ENCODE results near the gene RNF26. TPM values are rescaled to one million over a fixed set of nuclear protein-coding genes. Genes with fewer than 3 reads are reported as not detected.

RNF26 gene
- total RNA-seq, 1 experiment from 2014 or later: 45.6 TPM

- Histone ChIP-seq H3K9ac (ENCODE audit: low read length) (no peak overlapping the region), H3K27ac (ENCODE audit: low read depth, low read length) (no peak overlapping the region), H2AFZ (ENCODE audit: low read depth, low read length, poor library complexity, severe bottlenecking) (no peak overlapping the region), H3K4me3 (replicated peaks in 1 of 2; ENCODE audit: low read depth in 1 of 2, low read length in 2 of 2) (no peak overlapping the region), H3K79me2 (ENCODE audit: insufficient read depth, low read length) (no peaks in the 10 kb centered on the region), H3K27me3 (ENCODE audit: insufficient read depth, low read length) (no peaks in the 10 kb centered on the region), H3K9me2 (ENCODE audit: insufficient read depth) (no peaks in the 10 kb centered on the region), H3K36me3 (ENCODE audit: control insufficient read depth in 1 of 2, insufficient read depth in 2 of 2, low read length in 2 of 2) (no peaks in the 10 kb centered on the region), H4K20me1 (ENCODE audit: insufficient read depth) (no peaks in the 10 kb centered on the region), H3K9me3 (ENCODE audit: control insufficient read depth in 1 of 2, insufficient read depth in 1 of 2, low read depth in 1 of 2, low read length in 2 of 2) (no peaks in the 10 kb centered on the region), H3K4me2 (ENCODE audit: low read length) (0 out of 2 replicates have a peak overlapping the region, but pooled peaks have one; percentile 8), H3K4me1 (ENCODE audit: control insufficient read depth in 1 of 2, insufficient read depth in 2 of 2, low read length in 2 of 2) (peaks cover 6 to 36% of the 10 kb centered on the region in 2 experiments; a peak in 3 of 4 replicates)
- ATAC-seq: no peak
- no peak for DNase-seq (ENCODE audit: low read depth, low spot score)
- POLR2A ChIA-PET: no interaction called here
- RAD21 ChIA-PET (ENCODE audit: low non-redundant PET in 1 of 2, low total read pairs in 2 of 2, uncharacterized antibody in 2 of 2, unreplicated experiment in 2 of 2): no interaction called here
- TF ChIP-seq ZFX (IDR thresholded peaks at IDR 0.05): no peak
- no peak for TF ChIP-seq YY1 (IDR thresholded peaks at IDR 0.05; ENCODE audit: extremely low read depth, insufficient replicate concordance, low read depth, low read length)
- no peak for TF ChIP-seq SIN3A (IDR thresholded peaks at IDR 0.05; ENCODE audit: low read depth)
- TF ChIP-seq POLR2A (IDR thresholded peaks at IDR 0.05; ENCODE audit: borderline replicate concordance, extremely low read depth, insufficient read depth, insufficient read length): no peak
- TF ChIP-seq, protein P1, sequence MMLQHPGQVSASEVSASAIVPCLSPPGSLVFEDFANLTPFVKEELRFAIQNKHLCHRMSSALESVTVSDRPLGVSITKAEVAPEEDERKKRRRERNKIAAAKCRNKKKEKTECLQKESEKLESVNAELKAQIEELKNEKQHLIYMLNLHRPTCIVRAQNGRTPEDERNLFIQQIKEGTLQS (IDR thresholded peaks at IDR 0.05): no peak
- TF ChIP-seq, protein P2, sequence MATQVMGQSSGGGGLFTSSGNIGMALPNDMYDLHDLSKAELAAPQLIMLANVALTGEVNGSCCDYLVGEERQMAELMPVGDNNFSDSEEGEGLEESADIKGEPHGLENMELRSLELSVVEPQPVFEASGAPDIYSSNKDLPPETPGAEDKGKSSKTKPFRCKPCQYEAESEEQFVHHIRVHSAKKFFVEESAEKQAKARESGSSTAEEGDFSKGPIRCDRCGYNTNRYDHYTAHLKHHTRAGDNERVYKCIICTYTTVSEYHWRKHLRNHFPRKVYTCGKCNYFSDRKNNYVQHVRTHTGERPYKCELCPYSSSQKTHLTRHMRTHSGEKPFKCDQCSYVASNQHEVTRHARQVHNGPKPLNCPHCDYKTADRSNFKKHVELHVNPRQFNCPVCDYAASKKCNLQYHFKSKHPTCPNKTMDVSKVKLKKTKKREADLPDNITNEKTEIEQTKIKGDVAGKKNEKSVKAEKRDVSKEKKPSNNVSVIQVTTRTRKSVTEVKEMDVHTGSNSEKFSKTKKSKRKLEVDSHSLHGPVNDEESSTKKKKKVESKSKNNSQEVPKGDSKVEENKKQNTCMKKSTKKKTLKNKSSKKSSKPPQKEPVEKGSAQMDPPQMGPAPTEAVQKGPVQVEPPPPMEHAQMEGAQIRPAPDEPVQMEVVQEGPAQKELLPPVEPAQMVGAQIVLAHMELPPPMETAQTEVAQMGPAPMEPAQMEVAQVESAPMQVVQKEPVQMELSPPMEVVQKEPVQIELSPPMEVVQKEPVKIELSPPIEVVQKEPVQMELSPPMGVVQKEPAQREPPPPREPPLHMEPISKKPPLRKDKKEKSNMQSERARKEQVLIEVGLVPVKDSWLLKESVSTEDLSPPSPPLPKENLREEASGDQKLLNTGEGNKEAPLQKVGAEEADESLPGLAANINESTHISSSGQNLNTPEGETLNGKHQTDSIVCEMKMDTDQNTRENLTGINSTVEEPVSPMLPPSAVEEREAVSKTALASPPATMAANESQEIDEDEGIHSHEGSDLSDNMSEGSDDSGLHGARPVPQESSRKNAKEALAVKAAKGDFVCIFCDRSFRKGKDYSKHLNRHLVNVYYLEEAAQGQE (IDR thresholded peaks at IDR 0.05; ENCODE audit: low read depth): no peak
- TF ChIP-seq, protein P3, sequence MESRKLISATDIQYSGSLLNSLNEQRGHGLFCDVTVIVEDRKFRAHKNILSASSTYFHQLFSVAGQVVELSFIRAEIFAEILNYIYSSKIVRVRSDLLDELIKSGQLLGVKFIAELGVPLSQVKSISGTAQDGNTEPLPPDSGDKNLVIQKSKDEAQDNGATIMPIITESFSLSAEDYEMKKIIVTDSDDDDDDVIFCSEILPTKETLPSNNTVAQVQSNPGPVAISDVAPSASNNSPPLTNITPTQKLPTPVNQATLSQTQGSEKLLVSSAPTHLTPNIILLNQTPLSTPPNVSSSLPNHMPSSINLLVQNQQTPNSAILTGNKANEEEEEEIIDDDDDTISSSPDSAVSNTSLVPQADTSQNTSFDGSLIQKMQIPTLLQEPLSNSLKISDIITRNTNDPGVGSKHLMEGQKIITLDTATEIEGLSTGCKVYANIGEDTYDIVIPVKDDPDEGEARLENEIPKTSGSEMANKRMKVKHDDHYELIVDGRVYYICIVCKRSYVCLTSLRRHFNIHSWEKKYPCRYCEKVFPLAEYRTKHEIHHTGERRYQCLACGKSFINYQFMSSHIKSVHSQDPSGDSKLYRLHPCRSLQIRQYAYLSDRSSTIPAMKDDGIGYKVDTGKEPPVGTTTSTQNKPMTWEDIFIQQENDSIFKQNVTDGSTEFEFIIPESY (IDR thresholded peaks at IDR 0.05; ENCODE audit: extremely low read depth, insufficient replicate concordance, low read length): no peak
- TF ChIP-seq EZH2 (IDR thresholded peaks at IDR 0.05): no peak
- no peak for TF ChIP-seq CEBPB (IDR thresholded peaks at IDR 0.05; ENCODE audit: low read depth)
- TF ChIP-seq SRF (IDR thresholded peaks at IDR 0.05; ENCODE audit: low read depth): no peak
- TF ChIP-seq FOSL1 (IDR thresholded peaks at IDR 0.05; ENCODE audit: low read depth): no peak
- CTCF ChIA-PET: interaction anchor here (0.7 kb wide), 1 partner anchor 22 kb away, joined by 3 read pairs; no protein-coding TSS in a partner anchor
- intact Hi-C loops (cut with micrococcal nuclease): no loop called here
- BruUV-seq (replicated peaks): no TSS peak
Measured at GRCh38 chr11:119377961-119378667, 43.8 kb downstream of the RNF26 start.

Data from HCT116 (cell line).